Occipital lobe (tissue), 2 donors: ENCODE data around the gene PET100. TPM values are rescaled to one million over a fixed set of nuclear protein-coding genes. Genes with fewer than 3 reads are reported as not detected.

Experiments used
- DNase-seq: peaks from one replicate; lab custom pipeline; 2025; lab: John Stamatoyannopoulos, UW
- total RNA-seq: library from RNA; depleted of rRNA; stranded (reverse); fragments of >200 nt; gene quantifications from one replicate; pipeline ENCODE4 v1.2.3, GENCODE V29; 2014

Gene PET100
- total RNA-seq, 1 donor from 2014 or later: 14.7 TPM

DNA sequence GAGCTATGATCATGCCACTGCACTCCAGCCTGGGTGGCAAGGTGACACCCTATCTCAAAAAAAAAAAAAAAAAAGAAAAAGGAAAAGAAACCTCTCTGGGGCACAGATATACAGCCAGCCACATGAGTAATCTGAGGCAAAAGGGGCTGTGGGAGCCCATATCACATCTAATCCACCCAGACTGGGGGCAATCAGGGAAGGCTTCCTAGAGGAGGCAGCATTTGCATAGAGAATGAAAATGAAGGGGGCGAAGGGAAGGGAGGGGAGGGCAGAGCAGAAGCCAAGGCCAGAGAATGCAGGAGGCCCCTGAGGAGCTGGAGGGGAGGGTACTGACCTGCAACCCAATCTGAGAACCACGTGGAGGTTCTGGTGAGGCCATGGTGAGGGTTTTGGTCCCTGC, 20.6 kb downstream of the PET100 start:
- DNase-seq: no peak

DNA sequence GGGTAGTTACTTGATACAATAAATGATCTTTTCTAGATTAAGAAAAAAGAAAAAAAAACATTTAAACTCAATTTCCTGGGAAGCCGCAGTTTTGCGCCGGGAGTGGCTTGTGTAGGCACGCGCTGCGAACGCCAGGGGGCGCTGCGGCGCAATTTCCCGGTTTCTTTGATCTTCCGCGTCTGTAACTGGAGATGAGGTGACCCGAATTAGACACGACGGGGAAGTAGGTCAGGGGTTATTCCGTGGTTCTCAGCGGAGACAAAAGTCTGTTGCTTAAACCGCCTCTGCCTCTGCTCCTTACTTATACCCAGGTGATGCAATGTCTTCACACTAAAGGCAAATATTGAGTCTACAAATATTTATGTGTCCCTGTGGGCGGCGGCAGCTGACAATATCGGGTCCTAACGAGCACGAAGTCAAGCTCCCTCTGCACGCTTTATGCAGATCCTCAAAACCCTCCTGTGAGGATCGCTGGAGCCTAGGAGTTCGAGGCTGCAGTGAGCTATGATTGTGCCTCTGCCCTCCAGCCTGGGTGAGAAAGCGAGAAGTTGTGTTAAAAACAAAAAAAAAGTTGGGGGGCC, 22.6 kb downstream of the PET100 start:
- peak; percentile 59 for DNase-seq

DNA sequence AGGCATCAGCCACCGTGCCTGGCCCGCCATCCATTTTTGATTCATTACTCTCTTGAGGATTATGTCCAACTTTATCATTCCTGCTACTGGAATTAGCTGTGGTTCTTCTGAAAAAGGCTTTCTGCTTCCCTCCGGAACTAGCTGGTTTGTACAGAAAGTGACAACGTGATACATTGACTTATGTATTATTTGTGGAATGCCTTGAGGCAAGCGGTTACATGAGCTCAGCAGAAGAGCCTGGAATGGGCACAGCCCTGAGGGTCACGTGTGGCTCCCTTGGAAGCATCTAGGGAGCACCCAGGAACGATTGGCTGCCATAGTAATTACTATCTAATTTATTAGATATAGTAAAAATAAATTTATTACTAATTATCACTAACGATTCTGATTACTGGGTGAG, 24.8 kb downstream of the PET100 start:
- DNase-seq: no peak

DNA sequence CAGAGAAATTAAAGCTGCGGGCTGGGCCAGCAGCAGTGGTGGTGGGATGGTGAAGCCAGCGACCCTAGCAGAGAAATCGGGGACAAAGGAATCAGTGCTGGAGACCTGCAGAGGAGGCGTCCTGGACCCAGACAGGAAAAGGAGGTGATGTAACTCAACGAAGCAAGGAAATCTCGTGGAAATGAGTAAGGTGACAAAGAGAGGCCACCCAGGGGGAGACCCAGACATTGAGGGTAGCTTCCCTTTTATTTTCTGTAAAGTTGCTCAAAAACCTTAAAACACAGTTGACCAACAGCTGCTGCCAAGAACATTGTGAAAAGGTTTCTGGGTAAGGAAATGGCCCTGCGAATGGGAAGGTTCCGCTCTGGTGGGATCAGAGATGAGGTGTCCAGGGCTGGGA, 26.0 kb downstream of the PET100 start:
- DNase-seq: no peak

DNA sequence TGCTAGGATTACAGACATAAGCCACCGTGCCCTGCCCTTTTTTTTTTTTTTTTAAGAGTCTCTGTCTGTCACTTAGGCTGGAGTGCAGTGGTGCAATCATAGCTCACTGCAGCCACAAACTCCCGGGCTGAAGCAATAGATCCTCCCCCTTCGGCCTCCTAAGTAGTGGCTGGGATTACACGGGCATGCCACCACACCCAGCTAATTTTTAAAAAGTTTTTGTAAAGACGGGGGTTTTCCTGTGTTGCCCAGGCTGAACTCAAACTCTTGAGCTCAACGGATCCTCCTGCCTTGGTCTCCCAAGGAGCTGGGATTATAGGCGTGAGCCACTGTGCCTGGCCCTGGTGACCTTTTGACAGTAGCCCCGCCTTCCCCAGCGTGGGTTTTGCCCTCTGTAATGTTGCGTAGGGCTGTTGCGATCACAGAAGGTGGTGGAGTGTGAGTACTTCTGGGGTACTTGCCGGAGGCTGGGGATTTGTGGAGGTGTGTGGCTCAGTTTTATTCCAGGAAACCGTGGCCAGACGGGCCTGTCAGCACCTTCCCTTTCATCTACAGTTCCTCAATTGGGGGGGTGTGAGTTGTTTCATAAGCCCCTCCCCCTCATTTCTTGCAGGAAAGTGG, 27.6 kb downstream of the PET100 start:
- no peak for DNase-seq

DNA sequence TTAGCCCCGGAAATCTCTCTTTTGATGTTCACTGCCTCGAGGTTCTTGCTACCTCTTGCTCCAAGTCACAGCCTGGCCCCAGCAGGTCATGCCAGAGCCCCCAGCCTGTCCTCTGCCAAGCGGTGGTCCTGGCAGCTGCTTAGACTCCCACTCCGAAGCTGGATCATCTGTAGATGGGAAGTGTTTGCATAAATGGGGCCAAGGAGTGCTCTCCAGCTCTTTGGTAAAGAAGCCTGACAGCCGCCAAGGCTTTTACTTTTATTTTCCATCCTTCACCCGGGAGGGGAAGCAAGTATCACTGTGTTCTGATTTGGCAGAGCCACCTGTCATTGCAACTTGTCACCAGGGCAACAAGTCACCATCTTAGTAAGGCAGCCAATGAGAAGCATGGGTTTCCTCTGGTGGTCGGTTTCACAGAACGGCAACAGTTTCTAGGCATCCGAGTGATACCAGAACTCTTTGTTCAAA, 28.7 kb downstream of the PET100 start:
- DNase-seq: peak; percentile 7

DNA sequence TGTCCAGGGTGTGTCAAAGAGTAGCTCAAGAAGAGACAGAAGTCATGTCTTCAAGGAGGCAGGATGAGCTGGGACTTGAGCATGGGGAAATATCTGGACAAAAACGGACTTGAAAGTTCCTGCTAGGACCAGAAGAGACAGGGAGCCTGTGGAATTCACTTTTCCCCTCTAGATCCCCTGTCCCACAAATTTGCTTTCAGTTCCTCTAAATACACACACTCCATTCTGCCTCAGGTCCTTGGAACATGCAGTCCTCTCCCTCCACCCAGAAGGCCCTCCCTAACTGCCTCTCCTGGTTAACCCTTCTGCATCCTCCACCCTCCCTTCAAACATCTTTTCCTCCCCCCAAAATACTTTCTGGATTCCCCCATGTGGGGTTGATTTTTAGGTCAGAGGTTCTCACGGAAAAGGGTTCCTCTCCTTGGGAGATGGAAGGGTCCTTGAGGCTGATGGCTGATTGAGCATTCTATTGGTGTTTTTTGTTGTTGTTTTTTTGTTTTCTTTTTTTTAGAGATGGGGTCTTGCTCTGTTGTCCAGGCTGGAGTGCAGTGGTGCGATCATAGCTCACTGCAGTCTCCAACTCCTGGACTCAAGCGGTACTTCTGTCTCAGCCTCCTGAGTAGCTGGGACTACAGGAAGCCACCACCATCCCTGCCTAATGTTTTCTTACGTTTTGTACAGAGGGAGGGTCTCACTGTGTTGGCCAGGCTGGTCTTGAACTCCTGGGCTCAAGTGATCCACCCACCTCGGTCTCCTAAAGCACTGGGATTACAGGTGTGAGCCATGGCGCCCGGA, 32.3 kb downstream of the PET100 start:
- DNase-seq: no peak

DNA sequence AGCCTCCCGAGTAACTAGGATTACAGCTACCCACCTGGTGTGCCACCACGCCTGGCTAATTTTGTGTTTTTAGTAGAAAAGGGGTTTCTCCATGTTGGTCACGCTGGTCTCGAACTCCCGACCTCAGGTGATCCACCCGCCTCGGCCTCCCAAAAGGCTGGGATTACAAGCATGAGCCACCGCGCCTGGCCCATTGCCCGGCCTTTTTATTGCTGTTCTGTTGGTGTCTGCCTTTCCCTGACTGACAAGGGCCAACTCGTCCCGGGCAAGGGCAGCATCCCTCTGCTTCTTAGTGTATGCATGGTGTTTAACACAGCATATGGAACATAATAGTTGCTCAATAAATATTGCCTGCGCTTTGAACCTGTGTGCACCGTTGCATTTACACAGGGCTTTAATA, 33.1 kb downstream of the PET100 start:
- DNase-seq: no peak

DNA sequence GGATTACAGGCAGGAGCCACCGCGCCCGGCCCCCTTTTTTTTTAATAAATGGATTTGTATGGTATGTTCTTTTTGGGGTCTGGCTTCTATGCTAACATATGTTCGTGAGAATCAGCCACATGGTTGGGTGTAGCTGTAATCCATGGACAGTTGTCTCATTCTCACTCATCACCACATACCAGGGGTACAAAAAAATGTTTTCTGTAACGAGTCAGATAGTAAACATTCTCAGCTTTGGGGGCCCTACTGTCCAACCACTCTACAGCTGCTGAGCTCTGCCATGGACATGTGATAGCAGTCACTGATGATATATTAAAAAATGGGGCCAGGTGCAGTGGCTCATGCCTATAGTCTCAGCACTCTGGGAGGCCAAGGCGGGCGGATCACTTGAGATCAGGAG, 34.1 kb downstream of the PET100 start:
- no peak for DNase-seq

DNA sequence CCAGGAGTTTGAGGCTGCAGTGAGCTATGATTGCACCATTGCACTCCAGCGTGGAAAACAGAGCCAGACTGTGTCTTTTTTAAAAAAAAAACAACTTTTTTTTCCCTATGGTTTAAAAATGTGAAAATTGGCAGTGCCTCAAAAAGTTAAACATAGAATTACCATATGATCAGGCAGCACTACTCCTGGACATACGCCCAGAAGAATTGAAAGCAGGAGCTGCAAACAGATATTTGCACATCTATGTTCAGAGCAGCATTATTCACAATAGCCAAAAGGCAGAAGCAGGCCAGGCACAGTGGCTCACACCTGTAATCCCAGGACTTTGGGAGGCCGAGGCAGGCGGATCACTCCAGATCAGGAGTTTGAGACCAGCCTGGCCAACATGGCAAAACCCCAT, 35.5 kb downstream of the PET100 start:
- DNase-seq: peak; percentile 8

DNA sequence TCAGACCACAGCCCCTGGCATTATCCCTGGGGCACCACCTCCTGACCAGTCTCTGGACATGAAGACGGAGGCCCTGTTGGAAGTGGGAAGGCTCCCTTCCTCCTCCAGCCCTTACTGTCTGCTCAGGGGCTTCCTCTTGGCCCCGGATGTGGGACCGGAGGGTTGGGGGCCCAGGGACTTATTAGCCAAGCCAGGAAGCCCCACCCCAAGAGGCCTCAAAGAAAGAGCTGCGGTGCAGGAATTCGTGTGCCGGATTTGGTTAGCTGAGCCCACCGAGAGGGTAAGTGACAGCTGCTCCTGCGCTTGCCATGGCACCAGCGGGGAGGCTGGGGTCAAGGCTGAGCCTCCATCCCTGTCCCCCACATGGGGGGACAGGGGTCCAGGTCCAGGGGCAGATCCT, 39.2 kb downstream of the PET100 start, which contains the start of gene RETN:
RETN (plus strand) TSS at position 208 of the 400 bp plus-strand sequence. CDS start 278 bp downstream, outside the sequence.
- DNase-seq: no peak

DNA sequence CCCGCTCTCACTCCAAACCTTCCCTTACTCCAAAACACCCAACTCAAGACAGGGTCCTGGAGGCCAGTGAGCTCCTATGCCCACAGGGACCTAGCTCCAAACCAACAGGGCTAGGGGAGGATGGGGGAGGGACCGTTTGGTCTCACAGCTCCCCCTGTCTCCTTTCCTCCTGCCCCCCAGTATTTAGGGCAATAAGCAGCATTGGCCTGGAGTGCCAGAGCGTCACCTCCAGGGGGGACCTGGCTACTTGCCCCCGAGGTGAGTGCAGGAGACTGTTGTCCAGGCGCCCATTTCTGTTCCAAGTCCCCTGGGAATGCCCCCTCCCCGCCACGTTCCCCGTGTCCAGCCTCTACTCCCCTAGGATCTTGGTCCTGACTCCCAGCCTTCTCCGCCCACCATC, 40.0 kb downstream of the PET100 start:
- no peak for DNase-seq

DNA sequence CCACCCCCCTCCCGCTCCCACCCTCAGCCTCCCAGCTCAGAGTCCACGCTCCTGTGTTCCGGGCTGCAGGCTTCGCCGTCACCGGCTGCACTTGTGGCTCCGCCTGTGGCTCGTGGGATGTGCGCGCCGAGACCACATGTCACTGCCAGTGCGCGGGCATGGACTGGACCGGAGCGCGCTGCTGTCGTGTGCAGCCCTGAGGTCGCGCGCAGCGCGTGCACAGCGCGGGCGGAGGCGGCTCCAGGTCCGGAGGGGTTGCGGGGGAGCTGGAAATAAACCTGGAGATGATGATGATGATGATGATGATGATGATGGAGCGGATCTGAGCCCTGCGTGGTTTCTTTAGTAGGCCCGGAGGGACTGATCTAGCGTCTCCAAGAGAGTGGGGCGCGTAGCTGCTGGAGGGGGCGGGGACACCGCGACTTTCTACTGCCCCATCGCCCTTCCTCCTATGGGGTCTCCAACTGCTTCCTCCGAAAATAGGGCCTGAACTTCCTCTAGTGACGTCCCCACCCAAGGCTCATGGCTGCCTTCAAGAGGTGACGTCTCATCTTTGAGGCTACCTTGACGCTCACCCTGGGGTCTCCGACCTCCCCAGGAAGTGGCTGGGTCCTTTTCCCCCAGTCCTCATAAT, 40.7 kb downstream of the PET100 start:
- peak; percentile 43 for DNase-seq

DNA sequence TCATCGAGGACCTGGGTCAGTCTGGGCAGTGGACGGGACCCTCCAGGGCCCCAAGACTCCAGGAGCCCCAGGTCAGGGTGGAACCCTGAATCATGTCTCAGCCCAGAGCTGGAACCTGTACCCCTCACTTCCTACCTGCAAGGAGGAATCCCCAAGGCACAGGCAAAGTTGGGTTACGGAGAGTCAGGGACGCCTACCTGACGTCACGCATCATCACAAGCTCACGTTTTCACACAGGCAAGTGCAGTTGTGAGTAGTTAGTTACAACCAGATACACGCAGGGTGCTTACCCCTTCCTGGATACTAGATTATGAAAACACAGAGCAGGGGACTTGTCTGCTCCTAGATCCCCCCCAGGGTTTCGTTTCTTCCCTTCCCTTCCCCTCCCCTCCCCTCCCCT, 41.2 kb downstream of the PET100 start:
- DNase-seq: no peak

DNA sequence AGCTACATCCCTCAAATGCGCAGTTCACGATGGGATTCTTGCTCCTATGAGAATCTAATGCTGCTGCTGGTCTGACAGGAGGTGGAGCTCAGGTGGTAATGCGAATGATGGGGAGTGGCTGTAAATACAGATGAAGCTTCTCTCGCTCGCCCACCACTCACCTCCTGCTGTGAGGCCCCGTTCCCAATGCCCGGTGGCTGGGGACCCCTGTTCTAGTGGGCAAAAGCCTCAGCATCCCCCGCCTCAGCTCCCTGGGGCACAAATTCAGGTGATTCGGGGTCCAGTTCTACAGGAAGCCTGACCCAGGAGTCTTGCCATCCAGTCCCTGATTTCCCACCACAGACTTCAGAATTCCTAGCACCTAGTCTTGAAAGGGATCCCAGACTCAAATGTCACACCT, 42.9 kb downstream of the PET100 start:
- DNase-seq: no peak

DNA sequence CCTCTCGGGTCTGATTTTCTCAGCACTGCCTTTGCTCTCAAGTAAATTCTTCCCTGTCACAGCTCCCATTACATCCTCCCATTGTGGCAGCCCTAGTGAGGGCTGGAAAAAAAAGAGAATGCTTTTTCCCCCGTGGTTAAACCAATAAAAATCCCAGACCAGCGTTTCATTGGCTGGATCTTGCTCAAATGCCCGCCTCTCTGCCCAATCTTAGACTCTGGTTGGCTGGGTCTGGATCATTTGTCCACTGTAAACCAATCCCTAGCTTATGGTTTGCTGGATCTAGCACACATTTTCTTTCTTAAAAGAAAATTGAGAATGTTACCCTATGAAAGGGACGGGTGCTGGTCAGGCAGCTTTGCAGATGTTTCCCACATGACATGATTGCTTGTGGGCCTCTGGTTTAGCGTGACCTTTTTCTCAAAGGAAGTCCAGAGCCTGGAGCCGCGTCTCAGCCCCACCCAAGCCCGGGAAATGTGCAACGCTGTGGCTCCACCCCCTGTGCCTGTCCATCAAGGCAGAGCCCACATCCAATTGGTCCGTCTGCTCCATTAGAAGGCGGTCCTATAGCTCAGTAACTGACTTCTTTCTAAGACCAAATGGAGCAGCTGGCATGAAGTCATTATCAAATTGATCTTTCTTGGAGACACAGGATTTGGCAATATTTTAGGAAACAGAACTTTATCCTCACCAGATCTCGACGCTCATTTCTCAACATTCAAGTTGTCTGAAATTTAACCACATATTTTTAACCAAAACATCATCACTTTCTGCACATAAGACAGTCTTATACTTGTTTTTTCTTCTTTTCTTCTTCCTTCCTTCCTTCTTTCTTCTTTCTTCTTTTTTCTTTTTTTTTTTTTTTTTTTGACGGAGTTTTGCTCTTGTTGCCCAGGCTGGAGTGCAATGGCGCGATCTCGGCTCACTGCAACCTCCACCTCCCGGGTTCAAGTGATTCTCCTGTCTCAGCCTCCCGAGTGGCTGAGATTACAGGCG, 44.7 kb downstream of the PET100 start:
- DNase-seq: peak; percentile 44

DNA sequence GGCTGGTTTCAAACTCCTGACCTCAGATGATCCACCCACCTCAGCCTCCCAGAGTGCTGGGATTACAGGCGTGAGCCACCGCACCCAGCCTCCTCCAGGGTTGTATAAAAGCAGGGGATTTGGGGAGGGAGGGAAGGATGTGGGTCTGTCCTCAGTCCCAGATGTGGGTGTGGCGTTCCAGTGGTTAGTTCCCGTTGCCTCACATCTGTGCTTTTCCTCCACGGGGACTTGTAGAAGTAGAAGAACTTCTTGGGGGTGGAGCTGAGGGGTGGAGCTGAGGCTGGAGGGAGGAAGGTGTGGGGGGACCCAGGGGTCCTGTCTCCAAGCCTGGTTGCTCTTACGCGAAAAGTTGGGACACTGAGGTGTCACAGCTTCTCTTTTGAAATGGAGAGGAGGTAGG, 46.8 kb downstream of the PET100 start:
- DNase-seq: no peak

DNA sequence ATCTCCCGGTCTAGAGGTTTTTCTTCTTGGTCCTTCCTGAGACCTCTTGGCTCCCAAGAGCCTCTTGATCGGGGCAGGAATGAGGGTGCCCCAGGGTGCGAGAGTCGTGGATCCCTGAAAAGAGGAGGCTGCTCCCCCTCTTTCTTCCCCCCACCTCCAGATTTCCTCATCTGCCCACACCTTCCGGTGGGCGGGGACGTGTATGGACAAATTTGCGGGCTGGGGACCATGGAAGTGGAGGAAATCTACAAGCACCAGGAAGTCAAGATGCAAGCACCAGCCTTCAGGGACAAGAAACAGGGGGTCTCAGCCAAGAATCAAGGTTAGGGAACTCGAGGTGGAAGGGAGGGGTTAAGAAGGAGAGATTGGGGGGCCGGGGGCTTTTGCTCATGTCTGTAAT, 47.3 kb downstream of the PET100 start, which contains the start of gene MCEMP1:
MCEMP1 (plus strand) TSS at position 237 of the 400 bp plus-strand sequence; CDS start at position 268, 31 bp downstream.
- DNase-seq: no peak

DNA sequence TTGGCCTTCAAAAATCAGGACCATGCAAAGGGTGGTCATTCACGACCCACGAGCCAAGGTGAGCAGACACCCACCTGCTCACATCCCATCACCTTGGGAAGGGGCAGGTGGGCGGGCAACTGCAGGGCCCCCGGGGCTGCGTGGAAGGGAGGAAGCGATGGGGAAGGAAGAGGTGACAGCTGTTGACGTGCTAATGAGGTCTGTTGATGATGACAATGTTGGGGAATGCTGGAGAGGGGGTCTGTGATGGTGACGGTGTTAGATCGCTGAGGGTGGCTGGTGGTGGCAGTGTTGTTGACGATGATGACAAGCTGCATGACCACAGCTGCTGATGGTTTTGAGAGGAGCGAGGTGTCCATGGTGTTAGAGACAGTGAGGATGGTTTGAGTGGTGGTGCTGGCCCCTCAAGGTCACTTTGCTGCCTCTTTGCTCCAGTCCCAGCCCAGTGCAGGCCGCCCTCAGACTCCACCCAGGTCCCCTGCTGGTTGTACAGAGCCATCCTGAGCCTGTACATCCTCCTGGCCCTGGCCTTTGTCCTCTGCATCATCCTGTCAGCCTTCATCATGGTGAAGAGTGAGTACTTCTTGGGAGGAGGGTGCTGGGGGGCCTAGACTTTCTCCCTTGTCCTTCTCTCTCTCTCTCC, 48.2 kb downstream of the PET100 start:
- DNase-seq: no peak
